GM18951 (cell line): ENCODE results near the gene SIVA1.

Experiments
- POLR2A ChIP-seq: IDR thresholded peaks from 4 replicates; pipeline ENCODE4 v1.6.1; 2011; ENCODE audit warnings: mild to moderate bottlenecking; ENCODE audit not compliant: insufficient read length, insufficient read depth; ENCODE audit errors: extremely low read depth
- in situ Hi-C: fragments of 300-500 bp; cut with MboI; formaldehyde crosslinking; loops from one replicate; pipeline ENCODE4 v1.12.0; 2022; ENCODE audit warnings: low sequenced_read_pairs, mixed read lengths, inconsistent platforms; ENCODE audit not compliant: unreplicated experiment

The SIVA1 gene

GRCh38 chr14:104734601-104734990 is 18.4 kb upstream of the SIVA1 start:
- TF ChIP-seq POLR2A = no peak
- in situ Hi-C loops = no loop called here

GRCh38 chr14:104734991-104735779 is 17.8 kb upstream of the SIVA1 start:
- TF ChIP-seq POLR2A = no peak

GRCh38 chr14:104735830-104736642 is 16.9 kb upstream of the SIVA1 start:
- no peak for TF ChIP-seq POLR2A
- in situ Hi-C loops = no loop called here

More at GRCh38 chr14:104734991-104735779, 17.8 kb upstream of the SIVA1 start:
- in situ Hi-C loops = no loop called here

- no peak for TF ChIP-seq POLR2A
- in situ Hi-C loops = no loop called here
Observed at GRCh38 chr14:104738375-104739019, 14.4 kb upstream of the SIVA1 start.

- in situ Hi-C loops = no loop called here
- TF ChIP-seq POLR2A = no peak
Observed at GRCh38 chr14:104739026-104739425, 13.9 kb upstream of the SIVA1 start.

GRCh38 chr14:104739546-104740516 is 13.1 kb upstream of the SIVA1 start:
- no peak for TF ChIP-seq POLR2A
- in situ Hi-C loops = no loop called here

GRCh38 chr14:104741108-104741802 is 11.7 kb upstream of the SIVA1 start:
- no peak for TF ChIP-seq POLR2A
- in situ Hi-C loops = no loop called here

GRCh38 chr14:104741803-104742251 is 11.1 kb upstream of the SIVA1 start:
- TF ChIP-seq POLR2A = no peak
- in situ Hi-C loops = no loop called here

- TF ChIP-seq POLR2A = no peak
- in situ Hi-C loops = no loop called here
Observed at GRCh38 chr14:104742586-104743455, 10.1 kb upstream of the SIVA1 start.

- in situ Hi-C loops = no loop called here
- TF ChIP-seq POLR2A = no peak
Observed at GRCh38 chr14:104743461-104744380, 9.2 kb upstream of the SIVA1 start.

GRCh38 chr14:104744484-104744883 is 8.5 kb upstream of the SIVA1 start:
- no peak for TF ChIP-seq POLR2A
- in situ Hi-C loops = no loop called here
